NCI-H2196 treated with DMSO at 0.1 percent for 48 hours (cell line): ENCODE results near the gene LYST.
"Not testable (repeated sequence)": the region's sequence is repeated elsewhere in the genome, so short reads cannot be mapped to it uniquely, and the experiment has no call there.

Experiments used
- DNase-seq: peaks from one replicate; lab custom pipeline; 2025; ENCODE audit not compliant: unreplicated experiment; lab: John Stamatoyannopoulos, UW

Gene LYST

DNA sequence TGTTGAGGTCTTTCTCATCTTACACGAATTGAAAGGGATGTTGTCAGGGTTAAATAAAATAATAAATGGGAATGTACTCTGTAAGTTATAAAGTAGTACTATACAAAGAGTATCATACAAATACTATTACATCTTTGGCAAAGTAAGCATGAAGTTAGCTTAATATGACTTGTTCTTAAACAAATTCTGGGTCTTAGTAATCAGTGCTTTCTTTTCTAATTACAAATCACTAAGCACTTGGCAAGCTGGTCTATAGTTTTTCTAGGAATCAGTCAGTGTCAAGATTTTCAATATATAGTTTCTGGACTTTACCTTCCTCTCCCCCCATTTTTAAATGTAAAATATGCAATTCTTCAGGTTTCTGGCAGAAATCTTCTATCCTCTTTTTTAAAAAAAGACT lies 6.9 kb downstream of the LYST start:
- DNase-seq: no peak

DNA sequence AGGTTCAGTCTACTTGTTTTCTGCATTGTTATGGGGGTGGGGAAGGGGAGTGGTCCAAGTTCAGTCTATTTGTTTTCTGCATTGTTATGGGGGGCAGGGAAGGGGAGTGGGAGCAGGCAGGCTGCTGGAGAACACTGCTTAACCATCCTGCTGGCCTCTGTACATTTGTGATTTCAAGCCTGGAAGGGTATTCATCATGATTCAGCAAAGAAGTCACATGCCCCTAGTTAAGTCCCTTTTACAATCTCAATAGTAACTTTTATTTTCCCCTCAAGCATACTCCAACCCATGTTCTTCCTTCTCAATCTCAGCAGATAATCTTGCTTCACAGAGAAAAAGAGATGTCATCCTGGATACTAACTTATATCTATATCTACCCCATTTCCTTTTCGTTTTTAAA lies 7.9 kb downstream of the LYST start:
- no peak for DNase-seq

DNA sequence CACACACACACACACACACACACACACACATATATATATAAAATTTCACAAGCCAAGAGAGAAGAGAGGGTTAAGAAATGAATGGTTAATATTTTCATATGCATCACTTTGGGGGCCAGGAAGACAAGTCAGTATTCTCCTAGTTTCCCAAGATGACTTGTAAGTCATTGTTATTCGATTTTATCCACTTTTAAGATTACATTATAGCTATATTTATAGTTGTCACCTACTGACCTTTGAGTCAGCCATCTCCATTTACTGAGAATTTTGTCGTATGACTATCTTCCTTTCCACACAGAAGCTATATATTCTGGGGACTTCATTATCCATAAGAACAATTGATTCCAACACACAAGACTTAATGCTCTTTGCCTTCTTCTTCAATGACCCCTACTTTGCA lies 8.9 kb downstream of the LYST start:
- DNase-seq: no peak

DNA sequence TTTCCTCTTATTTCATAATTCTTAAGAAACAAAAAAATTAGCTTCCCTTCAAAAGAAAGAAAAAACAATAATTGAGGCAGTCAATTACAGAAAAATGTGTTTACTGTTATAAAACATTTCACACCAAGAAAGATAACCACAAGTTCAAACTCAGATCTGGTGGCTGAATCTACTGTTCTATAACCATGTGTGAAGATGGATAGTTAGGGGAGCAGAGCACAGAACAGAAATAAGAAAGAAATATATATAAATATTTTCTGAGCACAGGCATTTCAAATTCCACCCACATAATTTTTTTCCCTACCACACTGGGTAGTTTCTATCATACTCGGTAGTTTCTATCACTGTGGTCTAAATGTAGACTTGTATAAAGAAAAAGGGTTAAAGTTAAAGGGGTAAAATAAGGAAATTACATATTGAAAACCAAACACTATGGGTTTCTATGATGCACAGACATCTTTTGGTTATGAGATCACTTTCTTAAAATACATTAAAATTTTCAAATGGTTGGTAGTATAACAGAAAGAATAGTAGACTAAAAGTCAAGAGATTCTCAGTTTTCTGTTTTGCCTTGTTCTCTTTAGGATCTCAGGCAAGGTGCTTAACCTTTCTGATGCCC lies 10.8 kb downstream of the LYST start:
- DNase-seq: no peak

DNA sequence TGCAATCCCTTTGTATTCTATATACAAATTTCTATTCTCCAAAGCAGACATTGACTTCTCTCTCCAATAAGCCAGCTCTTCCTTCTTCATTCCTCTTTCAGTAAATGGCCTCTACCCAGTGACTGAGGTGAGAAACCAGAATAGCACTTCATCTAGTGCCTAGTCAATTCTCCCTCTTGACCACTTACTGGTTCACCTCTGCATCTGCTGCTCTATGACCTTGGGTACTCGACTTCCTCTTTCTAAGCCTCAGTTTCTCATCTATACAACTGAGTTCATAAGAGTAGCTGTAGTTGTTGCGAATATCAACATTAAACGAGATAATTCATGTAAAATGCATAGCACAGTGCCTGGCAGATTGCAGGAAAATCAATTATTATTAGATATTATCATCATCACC lies 12.4 kb downstream of the LYST start:
- no peak for DNase-seq

DNA sequence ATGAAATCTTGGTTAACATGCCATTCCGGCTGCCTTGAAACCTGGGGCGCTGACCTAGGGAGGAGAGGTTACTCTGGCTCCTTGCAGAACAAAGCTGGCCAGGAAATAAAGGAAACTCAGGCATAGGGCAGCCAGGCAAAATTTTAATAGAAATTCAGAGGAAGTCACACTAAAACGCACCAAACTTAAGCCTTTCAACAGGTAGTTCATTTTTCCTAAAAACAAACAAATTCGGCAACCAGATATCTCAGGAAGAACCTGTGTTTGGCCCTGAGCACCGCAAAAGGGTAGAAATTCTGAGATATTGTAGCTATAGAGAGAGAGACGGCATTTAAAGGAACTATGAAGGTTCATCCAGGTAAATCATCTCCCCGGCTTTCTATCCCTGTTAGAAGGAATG lies 13.1 kb downstream of the LYST start:
- no peak for DNase-seq

DNA sequence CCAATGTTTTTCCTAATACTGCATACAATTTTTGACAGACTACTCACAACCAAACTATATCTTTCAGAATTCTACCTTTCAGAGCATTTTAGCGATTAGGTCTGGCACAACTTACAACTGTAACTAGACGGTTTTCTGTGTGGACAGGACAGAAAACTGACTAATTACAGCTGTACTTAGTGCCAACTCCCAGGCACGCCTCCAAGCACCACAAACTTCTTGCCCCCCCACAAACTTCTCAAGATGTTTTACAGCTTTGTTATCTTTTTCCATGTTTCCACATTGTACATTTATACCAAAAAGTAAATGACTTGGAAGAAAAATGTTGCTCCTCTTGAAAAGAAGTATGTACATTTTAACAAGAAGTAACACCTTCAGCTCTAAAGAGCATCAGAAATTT lies 13.8 kb downstream of the LYST start:
- no peak for DNase-seq

DNA sequence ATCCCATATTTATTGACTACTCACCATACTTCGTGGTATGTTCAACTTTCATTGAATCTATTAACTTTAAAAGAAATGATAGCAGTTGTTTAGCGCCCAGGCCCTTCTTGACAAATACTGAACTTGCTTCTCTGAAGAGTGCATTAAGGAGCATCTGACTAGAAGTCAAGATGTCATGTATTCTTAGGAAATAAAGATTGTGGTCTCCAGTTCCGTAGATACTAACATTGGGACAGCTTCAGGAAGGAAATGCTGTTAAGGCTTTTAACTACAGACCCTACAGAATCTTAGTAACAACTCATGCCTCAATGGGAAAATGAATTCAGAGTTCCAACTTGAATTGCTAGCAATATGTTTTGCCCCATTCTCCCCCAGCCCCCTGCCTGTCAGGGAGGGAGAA lies 14.8 kb downstream of the LYST start:
- no peak for DNase-seq

DNA sequence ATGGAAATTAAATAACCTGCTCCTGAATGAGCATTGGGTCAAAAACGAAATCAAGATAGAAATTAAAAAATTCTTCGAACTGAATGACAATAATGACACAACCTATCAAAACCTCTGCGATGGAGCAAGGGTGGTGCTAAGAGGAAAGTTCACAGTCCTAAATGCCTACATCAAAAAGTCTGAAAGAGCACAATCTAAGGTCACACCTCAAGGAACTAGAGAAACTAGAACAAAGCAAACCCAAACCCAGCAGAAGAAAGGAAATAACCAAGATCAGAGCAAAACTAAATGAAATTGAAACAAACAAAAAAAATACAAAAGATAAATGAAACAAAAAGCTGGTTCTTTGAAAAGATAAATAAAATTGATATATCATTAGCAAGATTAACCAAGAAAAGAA lies 18.5 kb downstream of the LYST start:
- DNase-seq: not testable (repeated sequence)

DNA sequence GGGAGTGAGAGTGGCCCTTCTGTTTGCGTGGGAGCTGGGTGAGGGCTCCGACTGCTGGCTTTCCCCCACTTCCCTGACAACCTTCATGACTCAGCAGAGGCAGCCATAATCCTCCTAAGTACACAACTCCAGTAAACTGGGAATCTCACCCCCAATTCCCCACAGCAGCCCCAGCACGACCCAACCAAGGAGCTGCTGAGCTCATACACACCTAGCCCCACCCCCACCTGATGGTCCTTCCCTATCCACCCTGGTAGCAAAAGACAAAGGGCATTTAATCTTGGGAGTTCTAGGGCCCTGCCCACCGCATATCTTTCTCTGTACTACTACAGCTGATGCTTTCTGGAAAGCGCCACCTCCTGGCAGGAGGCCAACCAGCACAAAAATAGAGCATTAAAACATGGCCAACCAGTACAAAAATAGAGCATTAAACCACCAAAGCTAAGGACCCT lies 21.0 kb downstream of the LYST start:
- not testable (repeated sequence) for DNase-seq

DNA sequence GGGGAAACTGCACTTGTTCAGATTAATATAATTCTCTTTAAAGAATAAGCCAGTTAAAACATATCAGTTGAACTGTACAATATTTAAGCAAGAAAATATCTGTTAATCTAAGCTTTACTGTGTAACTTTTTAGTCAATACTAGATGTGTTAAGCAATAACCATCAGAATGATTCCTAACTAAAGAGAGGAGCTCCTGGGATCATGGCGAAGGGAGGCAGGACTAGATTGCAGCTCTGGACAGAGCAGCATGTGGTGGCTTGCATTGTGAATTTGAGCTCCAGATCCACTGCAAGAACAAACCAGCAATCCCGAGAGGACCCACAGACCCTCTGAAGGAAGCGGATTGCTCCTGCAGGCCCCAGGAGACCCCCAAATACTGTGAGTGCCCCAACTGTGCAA lies 21.9 kb downstream of the LYST start:
- DNase-seq: no peak

DNA sequence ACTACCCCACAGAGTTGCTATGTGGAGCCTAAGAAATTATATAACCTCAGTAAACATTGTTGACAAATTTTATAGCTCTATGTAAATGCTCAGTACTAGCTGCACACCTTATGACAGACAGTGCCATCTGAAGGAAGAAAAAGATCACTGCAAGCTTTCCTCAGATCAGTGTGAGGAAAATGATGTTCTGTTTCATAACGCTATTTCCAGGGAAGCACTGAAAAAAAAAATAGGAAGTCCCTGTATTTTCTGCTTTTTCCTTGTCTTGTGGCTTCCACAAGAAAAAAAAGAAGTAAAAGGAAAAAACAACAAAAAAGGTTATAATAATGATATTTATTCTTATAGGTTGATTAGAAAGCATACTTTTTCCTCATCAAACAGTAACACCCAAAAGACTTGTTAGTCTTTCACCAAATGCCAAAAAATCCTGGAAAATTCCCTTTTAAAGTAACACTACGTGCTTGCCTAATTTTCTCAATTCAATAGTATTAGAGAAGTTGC lies 23.2 kb downstream of the LYST start:
- DNase-seq: peak; percentile 17

DNA sequence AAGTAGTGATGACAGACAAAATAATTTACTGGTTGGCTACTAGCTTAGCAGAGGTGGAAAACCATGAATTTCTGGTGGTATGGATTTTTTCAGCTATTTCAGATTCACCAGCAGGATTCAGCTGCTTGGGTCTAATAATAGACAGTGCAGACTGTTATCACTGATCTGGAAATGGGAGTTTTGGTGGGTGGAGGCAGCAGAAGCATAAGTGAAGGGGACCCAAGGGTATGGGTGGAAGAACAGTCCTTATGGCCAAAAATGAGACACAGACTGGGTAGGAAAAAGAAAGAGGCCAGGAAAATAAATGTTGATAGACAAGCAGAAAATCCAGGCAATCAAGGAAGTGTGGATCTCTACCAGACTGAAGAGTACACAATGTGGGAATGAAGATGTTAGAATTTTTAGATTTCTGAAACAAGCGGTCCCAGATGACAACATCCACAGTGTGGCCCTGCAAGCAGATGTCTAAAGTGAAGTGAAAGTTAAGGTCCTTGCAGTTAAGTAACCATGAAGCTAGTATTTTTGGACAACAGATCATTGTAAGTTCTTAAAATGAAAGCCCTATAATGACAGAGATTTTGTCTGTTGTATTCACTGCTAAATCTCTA lies 24.7 kb downstream of the LYST start:
- no peak for DNase-seq

DNA sequence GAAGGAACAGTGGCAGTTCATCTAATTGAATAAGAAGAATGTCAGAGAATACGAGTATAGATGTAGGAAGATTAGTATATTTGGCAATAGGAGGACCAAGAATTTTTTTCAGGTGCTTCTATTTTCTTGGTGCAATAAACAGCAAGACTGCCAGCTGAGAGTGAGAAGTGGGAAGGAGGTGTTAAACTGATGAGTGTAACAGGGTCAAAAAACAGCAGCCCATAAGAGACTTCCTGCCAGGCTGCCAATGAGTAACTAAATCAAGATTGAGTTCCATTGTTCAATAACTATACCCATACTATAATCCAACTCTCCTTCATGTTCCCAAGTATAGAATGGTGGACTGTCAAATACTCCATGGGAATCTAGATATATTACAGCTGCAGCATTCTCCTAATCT lies 28.7 kb downstream of the LYST start:
- DNase-seq: no peak

DNA sequence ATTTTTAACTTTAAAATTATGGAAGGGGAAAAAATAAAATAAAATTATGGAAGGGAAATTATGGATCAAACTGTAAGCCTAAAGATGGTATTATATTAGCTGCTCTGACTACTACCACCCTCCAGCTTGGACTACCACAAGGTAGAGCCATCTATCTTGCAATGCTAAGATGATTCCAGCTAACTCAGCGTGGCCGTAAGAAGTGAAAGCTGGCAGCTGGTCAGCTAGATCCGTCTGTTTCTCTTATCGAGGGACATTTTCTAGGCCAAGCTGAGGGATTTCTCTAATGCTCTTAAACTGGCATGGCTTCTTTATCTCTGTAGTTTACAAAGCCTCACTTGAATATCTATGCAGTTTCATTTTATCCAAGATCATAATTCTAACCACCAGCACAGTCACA lies 31.5 kb downstream of the LYST start:
- DNase-seq: no peak

DNA sequence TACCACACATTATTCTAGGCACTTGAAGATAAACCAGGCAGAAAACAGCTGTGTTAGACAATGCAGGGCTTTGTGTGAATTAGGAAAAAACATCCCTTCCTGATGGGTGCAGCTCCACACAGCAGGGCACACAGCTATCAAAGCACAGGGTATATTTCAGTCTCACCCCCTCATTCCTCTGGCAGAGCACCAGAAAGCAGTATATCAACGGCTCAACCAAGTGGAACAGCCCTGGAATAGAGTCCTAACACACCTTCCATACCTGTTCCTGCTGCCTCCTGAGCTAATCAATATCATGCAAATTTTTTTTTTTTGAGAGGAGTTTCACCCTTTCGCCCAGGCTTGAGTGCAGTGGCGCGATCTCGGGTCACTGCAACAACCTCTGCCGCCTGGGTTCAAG lies 32.1 kb downstream of the LYST start:
- DNase-seq: no peak

DNA sequence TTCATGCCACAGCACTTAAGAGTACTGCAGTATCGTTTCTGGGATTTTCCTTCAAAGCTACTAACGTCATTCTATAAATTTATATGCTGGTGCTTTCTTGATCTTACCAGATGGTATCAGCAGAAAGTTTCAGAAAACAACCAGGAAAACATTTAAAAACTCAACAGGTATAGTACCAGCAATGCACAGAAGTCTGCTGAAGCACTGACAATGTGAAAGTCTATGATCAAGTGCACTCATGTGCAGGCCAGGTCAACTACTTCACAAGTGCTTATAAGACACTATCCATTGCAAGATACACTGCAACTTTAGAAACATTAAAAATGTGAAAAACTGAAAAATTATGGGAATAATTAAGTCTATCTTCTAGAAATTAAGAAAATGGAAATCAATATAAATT lies 34.7 kb downstream of the LYST start:
- no peak for DNase-seq

DNA sequence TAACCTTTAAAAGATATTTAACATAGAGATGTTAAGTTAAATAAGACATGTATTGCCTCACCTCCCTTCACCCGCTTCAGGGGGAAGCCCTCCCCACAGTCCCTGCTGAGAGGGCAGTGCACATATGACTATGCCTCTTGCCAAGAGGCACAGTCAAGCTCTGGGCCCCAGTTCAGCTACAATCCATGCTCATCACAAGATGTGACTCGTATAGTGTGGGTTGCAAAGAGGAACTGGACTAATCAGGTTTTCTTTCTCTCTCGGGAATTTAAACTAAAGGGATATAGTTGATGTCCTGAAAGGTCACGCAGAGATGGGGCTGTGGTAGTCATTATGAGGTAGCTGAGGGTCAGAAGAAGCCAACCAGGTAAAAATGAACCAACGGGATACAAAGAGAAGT lies 35.6 kb downstream of the LYST start:
- no peak for DNase-seq

DNA sequence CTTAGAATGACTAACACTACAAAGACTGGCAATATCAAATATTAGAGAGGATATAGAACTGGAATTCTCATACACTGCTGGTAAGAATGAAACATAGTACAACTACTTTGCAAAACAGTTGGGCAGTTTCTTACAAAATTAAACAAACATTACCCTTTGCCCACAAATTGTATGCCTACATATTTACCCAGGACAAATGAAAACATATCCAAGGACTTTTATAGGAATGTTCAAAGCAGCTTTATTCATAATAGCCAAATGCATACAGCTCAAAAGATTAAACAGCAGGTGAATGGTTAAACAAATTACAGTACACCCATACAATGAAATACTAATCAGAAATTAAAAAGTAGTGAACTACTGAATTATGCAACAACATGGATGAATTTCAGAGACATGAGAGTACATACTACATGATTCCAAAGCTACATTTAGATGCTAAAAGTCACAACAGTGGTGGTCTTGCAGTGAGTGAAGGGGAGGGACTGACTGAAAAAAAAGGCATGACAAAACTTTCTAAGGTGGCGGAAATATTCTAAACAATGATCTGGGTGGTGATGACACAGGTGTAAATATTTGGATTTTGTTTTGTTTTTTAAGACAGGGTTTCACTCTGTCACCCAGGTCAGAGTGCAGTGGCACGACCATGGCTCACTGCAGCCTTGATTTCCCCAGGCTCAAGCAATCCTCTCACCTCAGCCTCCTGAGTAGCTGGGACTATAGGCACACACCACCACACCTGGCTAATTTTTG lies 40.4 kb downstream of the LYST start:
- no peak for DNase-seq

DNA sequence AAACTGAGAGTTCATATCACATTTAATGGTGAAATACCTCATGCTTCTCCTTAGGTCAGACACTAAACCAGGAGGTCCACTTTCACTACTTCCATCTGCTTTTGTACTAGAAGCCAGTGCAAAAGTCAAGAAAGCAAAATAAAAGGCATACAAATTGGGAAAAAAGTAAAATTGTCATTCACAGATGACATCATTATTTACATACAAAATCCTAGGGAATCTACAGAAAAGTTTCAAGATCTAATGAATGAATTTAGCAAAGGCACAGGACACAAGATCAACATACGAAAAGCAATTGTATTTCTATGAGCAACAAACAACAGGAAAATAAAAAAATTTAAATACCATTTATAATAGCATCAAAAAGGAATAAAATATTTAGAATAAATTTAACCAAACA lies 41.5 kb downstream of the LYST start:
- no peak for DNase-seq

DNA sequence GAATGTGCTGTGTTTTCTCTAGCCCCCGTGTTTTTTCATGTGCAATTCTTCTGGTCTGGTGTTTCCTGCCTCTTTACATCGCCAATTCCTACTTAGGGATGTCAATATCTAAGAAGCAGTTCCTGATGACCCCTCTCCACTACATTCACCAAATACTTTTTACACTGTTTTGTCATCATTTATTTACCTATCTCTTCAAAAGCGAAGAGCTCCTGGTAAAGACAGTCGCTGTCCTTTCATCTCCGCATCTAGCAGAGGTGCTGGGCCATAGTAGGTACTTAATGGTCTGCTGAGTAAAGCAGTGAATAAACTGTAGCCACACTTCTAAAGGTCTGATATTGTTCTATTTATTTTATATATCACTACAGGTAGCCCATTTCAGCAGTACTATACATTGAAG lies 43.0 kb downstream of the LYST start:
- DNase-seq: no peak

DNA sequence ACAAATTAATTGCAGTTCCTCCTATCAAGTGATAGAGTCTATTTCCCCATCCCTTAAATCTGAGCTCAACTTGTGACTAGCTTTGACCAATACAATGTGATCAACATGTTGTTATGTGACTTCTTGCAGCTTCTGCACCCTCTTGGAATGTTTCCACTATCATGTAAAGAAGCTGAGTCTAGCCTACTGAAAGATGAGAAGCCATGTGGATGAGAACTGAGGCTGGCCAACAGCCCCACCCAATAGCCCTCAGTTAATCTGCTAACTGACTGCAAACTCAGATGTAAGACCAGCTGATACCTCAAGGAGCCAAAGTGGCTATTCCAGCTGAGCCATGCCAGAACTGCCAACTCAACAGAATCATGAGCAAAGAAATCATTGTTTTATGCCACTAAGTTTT lies 44.0 kb downstream of the LYST start:
- no peak for DNase-seq
